Measurements from ENCODE around the gene MED20. TPM values are rescaled to one million over a fixed set of nuclear protein-coding genes. Genes with fewer than 3 reads are reported as not detected.
A peak's percentile ranks its signal among the peaks of the same experiment; 100 is the strongest.

Gene MED20
- total RNA-seq, result 13.5 TPM

GRCh38 chr6:41920921-41921711 lies at the start of gene MED20, which contains the start of gene BYSL:
MED20 (minus strand) TSS chr6:41921139; CDS start chr6:41921018, 121 bp downstream.
BYSL (plus strand) TSS chr6:41921499; CDS start chr6:41921563, 64 bp downstream.
- peaks cover 2 to 7% of the 10 kb centered on the region in 2 donors for H3K36me3 ChIP-seq
- peak within 1 kb of the TSS; percentile 98 to 99 for H3K27ac ChIP-seq
- peak within 1 kb of the TSS; percentile 92 to 97 for H3K4me3 ChIP-seq
- peak; percentile 94 to 97 (median 96) for TF ChIP-seq CTCF (IDR thresholded peaks at IDR 0.05)
- DNase-seq (ENCODE audit: low spot score in 2 of 2), result peak; percentile 69 to 95
- peaks cover 8 to 19% of the 10 kb centered on the region in 2 donors for H3K4me1 ChIP-seq
- intact Hi-C loops (cut with DNase I), result loop anchor here (1.0 to 10.0 kb wide), 6 partner anchors 20 to 1594 kb away; partner anchors contain the start of genes CCND3, LRRC73, MRPS10 and POLR1C
- H3K9me3 ChIP-seq, result no peaks in the 10 kb centered on the region
- H3K27me3 ChIP-seq, result no peaks in the 10 kb centered on the region

GRCh38 chr6:41970436-41970846 lies 49.5 kb upstream of the MED20 start:
- TF ChIP-seq CTCF (IDR thresholded peaks at IDR 0.05), result no peak
- Histone ChIP-seq H3K27ac (no peak overlapping the region), H3K9me3 (no peaks in the 10 kb centered on the region), H3K4me1 (no peaks in the 10 kb centered on the region), H3K36me3 (no peaks in the 10 kb centered on the region), H3K4me3 (no peak overlapping the region), H3K27me3 (no peaks in the 10 kb centered on the region)
- intact Hi-C loops (cut with DNase I), result no loop called here
- DNase-seq (ENCODE audit: low spot score in 2 of 2), result peak in 1 of 2 donors; percentile 28

GRCh38 chr6:41967312-41968287 lies 46.7 kb upstream of the MED20 start:
- H3K4me1 ChIP-seq, result no peaks in the 10 kb centered on the region
- H3K36me3 ChIP-seq, result no peaks in the 10 kb centered on the region
- intact Hi-C loops (cut with DNase I), result no loop called here
- no peak for TF ChIP-seq CTCF (IDR thresholded peaks at IDR 0.05)
- no peak overlapping the region for H3K27ac ChIP-seq
- no peak overlapping the region for H3K4me3 ChIP-seq
- H3K9me3 ChIP-seq, result no peaks in the 10 kb centered on the region
- no peak for DNase-seq (ENCODE audit: low spot score in 2 of 2)
- no peaks in the 10 kb centered on the region for H3K27me3 ChIP-seq

- Histone ChIP-seq H3K27me3 (no peaks in the 10 kb centered on the region), H3K36me3 (no peaks in the 10 kb centered on the region), H3K4me3 (no peak overlapping the region), H3K27ac (no peak overlapping the region), H3K4me1 (no peaks in the 10 kb centered on the region), H3K9me3 (no peaks in the 10 kb centered on the region)
- DNase-seq (ENCODE audit: low spot score in 2 of 2), result no peak
- intact Hi-C loops (cut with DNase I), result no loop called here
- TF ChIP-seq CTCF (IDR thresholded peaks at IDR 0.05), result no peak
Measured at GRCh38 chr6:41966961-41967311, 46.0 kb upstream of the MED20 start.

GRCh38 chr6:41966214-41966920 lies 45.4 kb upstream of the MED20 start:
- Histone ChIP-seq H3K4me3 (no peak overlapping the region), H3K9me3 (no peaks in the 10 kb centered on the region), H3K4me1 (no peaks in the 10 kb centered on the region), H3K36me3 (no peaks in the 10 kb centered on the region), H3K27ac (no peak overlapping the region), H3K27me3 (no peaks in the 10 kb centered on the region)
- no peak for TF ChIP-seq CTCF (IDR thresholded peaks at IDR 0.05)
- intact Hi-C loops (cut with DNase I), result no loop called here
- DNase-seq (ENCODE audit: low spot score in 2 of 2), result no peak

Data from ascending aorta (tissue), 2 donors.